GM12874 (cell line): Measurements from ENCODE around the gene LRP1B.
A peak's percentile ranks its signal among the peaks of the same experiment; 100 is the strongest.

Experiments used
- TF ChIP-seq, protein P1 (sequence below): IDR thresholded peaks from 2 replicates; pipeline ENCODE4 v1.5.1; 2011; ENCODE audit warnings: low read depth, mild to moderate bottlenecking, control low read depth, low read length, moderate library complexity; ENCODE audit not compliant: insufficient read depth

The LRP1B gene

DNA sequence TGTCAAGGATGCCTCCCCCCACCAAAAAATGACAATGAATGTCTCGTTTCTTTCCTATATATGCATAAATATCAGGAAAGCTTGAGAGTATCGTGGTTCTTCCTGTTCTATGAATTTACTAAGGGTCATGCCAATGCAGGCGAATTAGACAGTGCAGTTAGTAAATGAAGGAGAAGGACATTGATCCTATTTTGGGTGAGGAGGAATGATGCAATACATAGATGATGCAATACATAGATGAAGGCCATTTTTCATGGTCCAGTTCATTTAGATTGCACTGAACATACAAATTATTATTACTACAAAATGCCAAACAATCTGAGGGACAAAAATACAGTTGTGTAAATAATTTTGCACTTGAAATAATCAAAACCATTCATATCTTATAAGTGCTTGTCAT, 1265.0 kb downstream of the LRP1B start:
- TF ChIP-seq, protein P1, sequence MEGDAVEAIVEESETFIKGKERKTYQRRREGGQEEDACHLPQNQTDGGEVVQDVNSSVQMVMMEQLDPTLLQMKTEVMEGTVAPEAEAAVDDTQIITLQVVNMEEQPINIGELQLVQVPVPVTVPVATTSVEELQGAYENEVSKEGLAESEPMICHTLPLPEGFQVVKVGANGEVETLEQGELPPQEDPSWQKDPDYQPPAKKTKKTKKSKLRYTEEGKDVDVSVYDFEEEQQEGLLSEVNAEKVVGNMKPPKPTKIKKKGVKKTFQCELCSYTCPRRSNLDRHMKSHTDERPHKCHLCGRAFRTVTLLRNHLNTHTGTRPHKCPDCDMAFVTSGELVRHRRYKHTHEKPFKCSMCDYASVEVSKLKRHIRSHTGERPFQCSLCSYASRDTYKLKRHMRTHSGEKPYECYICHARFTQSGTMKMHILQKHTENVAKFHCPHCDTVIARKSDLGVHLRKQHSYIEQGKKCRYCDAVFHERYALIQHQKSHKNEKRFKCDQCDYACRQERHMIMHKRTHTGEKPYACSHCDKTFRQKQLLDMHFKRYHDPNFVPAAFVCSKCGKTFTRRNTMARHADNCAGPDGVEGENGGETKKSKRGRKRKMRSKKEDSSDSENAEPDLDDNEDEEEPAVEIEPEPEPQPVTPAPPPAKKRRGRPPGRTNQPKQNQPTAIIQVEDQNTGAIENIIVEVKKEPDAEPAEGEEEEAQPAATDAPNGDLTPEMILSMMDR: no peak

GRCh38 chr2:140863713-140864112, 1267.1 kb downstream of the LRP1B start:
- TF ChIP-seq, protein P1: peak; percentile 42; the same call in 1 of the 2 replicates

DNA sequence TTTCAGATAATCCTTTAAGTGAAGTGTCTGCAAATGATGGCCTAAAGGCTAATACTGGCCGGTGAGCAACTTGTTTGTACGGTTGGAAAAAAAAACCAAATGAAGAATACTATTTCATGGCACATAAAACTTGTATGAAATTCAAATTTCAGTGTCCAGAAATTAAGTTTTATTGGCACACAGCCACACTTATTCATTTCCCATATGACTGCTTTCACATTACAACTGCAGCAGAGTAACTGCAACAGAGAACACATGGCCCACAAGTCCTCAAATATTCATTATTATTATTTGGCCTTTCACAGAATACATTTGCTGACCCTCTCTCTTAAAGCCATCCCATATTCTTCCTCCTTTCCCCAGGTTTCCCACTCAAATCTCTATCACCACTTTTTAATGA, 1268.6 kb downstream of the LRP1B start:
- TF ChIP-seq, protein P1: no peak

DNA sequence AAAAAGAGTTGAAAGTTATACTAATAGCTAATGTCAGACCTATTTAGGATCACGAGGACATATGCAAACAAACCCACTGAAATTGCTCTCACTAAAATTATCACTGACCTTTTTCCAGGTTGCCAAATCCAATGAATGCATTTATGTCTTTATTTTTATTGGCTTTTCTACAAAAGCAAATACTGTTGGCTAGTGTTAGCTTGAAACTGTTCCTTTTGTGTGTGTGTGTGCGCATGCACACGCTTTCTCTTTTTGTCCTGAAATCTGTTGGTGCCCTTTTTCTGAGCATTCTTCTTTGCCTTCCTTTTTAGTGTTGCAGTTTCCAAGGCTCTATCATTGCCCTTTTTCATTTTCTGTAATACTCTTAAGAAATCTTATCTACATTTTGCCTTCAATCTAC, 1269.2 kb downstream of the LRP1B start:
- TF ChIP-seq, protein P1: no peak

GRCh38 chr2:140855471-140855870, 1275.3 kb downstream of the LRP1B start:
- TF ChIP-seq, protein P1: no peak

GRCh38 chr2:140851258-140851981, 1279.4 kb downstream of the LRP1B start:
- TF ChIP-seq, protein P1: no peak

DNA sequence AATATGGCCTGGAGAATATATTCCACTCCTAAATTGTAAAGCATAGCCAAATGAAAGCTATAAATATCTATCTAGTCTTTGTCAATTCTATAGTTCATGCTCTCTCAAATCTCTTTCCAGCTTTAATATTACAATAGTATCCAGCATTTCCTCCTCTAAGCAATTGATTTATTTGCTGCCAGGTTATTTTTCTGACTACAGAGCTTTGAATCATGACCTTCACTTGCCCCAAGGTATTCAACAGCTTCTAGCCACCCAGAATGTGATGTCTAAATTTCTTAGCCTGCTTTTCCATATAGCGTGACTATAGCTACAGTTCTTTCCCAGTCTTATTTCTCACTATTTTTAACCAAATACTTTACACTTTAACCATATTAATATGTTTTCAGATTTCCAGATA, 1287.6 kb downstream of the LRP1B start:
- TF ChIP-seq, protein P1: no peak
